Right lobe of liver (tissue), 6 donors: ENCODE measurements around the gene SLC38A8. TPM values are rescaled to one million over a fixed set of nuclear protein-coding genes. Genes with fewer than 3 reads are reported as not detected.

Experiments used
- ATAC-seq, 4 donors: fragments of 200-7000 bp; cut with Tn5 transposase; one replicate each; pipeline ENCODE4 v1.9.1; 2020; ENCODE audit warnings: mild to moderate bottlenecking in 4 of 4, moderate library complexity in 4 of 4
- DNase-seq, 3 donors: peaks; one replicate each; pipeline ENCODE4 v3.0.0-alpha.2; 2020
- H3K27ac ChIP-seq, 3 donors: fragments of 200-600 bp; one replicate each; pipeline ENCODE4 v1.8.0; 2022
- H3K27me3 ChIP-seq, 2 donors: fragments of 200-600 bp; one replicate each; pipeline ENCODE4 v1.8.0; 2022
- H3K36me3 ChIP-seq, 4 donors: fragments of 200-600 bp; sonication (generic) in 1 of 4; one replicate each; pipeline versions ENCODE4 v1.5.1 to v1.8.0; 2017 to 2022; ENCODE audit warnings: control low read depth in 1 of 4
- H3K4me1 ChIP-seq, 4 donors: fragments of 200-600 bp; sonication (generic) in 1 of 4; one replicate each; pipeline versions ENCODE4 v1.5.1 to v1.8.0; 2017 to 2022; ENCODE audit warnings: control low read depth in 1 of 4
- H3K4me3 ChIP-seq, 3 donors: fragments of 200-600 bp; one replicate each; pipeline ENCODE4 v1.8.0; 2022
- H3K9me3 ChIP-seq, 4 donors: fragments of 200-600 bp; sonication (generic) in 1 of 4; one replicate each; pipeline versions ENCODE4 v1.5.1 to v1.8.0; 2017 to 2022; ENCODE audit warnings: control low read depth in 1 of 4
- CTCF ChIP-seq, 4 donors: fragments of 200-600 bp in 3 of 4; fragments of 450-650 bp in 1 of 4; IDR thresholded peaks; one replicate each; pipeline versions ENCODE4 v1.5.1 to v1.8.0; 2016 to 2022; ENCODE audit warnings: antibody characterized with exemption in 4 of 4, mild to moderate bottlenecking in 2 of 4
- POLR2A ChIP-seq: fragments of 450-650 bp; IDR thresholded peaks from one replicate; pipeline ENCODE4 v1.6.1; 2017; ENCODE audit warnings: antibody characterized with exemption, mild to moderate bottlenecking
- WGBS: methylation state at CpG from one replicate; pipeline ENCODE4 v1.1.6; 2018; ENCODE audit warnings: low coverage, low lambda C conversion rate; ENCODE audit not compliant: insufficient coverage; ENCODE audit errors: missing lambda C conversion rate; 5-methylcytosine and 5-hydroxymethylcytosine counted together
- intact Hi-C, 2 donors: fragments of 100-400 bp; cut with DNase I; formaldehyde crosslinking; loops; one replicate each; pipeline versions ENCODE4 v1.11.2 to v1.14.1; 2022
- total RNA-seq, 6 experiments: library from RNA; depleted of rRNA in 2 of 6; stranded (reverse); fragments of >200 nt in 2 of 6; fragmentation: NEBNext Ultra II Directional in 3 of 6; extraction: Animal tissue kit (Norgen Biotek cat#: 25700) in 3 of 6; gene quantifications; one replicate each; pipeline versions ENCODE4 v1.1.0 to v1.2.4, GENCODE V29; 2016 to 2023
- donor health status: DM: no; HTN: yes; CAD: no.
- donor health status: DM: no; HTN: no; CAD: no.
- donor health status: DM: no; HTN: no; CAD: no.
- donor health status: DM: no; HTN: yes; CAD: no.
- donor health status: DM: no; HTN: yes; CAD: no.

Gene SLC38A8
- total RNA-seq, 6 experiments from 2014 or later: not detected

DNA sequence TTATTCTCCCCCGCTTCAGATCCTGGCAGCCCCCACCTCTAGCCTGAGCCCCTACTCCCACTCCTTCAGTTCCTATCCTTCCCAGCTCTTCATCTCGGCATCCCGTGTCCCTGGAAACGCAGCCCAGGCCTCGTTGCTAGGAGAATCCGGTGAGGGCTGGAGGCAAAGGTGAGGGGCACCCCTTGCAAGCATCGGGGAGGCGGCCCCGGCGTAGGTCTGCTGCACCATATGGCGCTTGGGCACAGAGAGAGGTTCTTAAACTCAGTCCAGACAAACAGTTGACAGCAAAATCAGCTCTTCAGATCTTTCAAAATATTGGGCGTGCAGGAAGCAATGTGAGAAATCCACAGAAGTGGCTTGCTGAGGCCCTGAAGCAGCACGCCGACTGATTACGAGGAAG, 15.0 kb downstream of the SLC38A8 start:
- 76% methylated on average over 15 of the region's 15 CpGs for WGBS
- TF ChIP-seq POLR2A (no peak), CTCF (IDR thresholded peaks at IDR 0.05) (no peak)
- Histone ChIP-seq H3K4me3 (no peak overlapping the region), H3K36me3 (no peaks in the 10 kb centered on the region), H3K27me3 (no peaks in the 10 kb centered on the region), H3K27ac (no peak overlapping the region), H3K4me1 (no peaks in the 10 kb centered on the region), H3K9me3 (no peaks in the 10 kb centered on the region)
- ATAC-seq (no peak), DNase-seq (no peak)
- intact Hi-C loops: no loop called here

DNA sequence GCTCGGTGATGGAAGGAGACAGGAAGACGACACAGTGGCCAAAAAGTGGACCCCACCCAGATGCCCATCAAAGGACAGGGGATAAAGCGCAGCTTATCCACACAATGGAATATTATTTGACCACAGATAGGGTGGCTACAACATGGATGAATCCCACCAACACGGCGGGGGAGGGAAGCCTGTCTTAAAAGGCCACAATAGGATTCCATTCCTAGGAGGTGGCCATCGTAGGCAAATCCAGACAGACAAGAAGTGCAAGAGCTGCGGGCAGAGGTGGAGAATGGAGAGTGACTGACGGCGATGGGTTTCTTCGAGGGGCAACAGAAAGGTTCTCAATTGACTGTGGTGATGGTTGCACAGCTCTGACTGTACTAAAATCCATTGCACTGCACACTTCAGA, 16.0 kb downstream of the SLC38A8 start:
- Histone ChIP-seq H3K4me3 (no peak overlapping the region), H3K4me1 (no peaks in the 10 kb centered on the region), H3K27ac (no peak overlapping the region), H3K27me3 (no peaks in the 10 kb centered on the region), H3K36me3 (no peaks in the 10 kb centered on the region), H3K9me3 (no peaks in the 10 kb centered on the region)
- DNase-seq (no peak), ATAC-seq (no peak)
- WGBS: 76% methylated on average over 10 of the region's 10 CpGs
- intact Hi-C loops: no loop called here
- TF ChIP-seq POLR2A: no peak
- TF ChIP-seq CTCF (IDR thresholded peaks at IDR 0.05): no peak

GRCh38 chr16:84024854-84025253, 17.7 kb downstream of the SLC38A8 start:
- no peak for TF ChIP-seq CTCF (IDR thresholded peaks at IDR 0.05)
- TF ChIP-seq POLR2A: no peak
- intact Hi-C loops: no loop called here
- DNase-seq: no peak

DNA sequence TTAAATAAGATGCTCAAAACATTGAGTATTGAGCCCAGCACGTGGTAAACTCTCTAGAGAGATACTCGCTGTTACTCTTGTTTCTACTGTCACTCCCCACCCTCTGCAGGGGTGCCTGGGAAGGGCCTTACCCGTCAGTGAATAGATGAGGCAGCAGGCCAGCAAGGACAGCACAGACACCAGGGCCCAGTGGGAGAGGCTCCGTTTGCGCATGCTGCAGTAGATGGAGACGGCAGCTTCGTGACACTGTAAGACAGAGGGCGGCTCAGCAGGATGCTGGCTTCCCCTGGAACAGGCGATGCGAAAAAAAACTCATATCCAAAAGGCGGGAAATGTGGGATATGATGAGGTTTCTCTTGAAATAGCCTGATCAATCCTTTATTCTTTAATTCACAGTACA, 20.0 kb downstream of the SLC38A8 start:
- 78% methylated on average over 9 of the region's 11 CpGs for WGBS
- H3K9me3 ChIP-seq: no peaks in the 10 kb centered on the region
- no peaks in the 10 kb centered on the region for H3K27me3 ChIP-seq
- DNase-seq (no peak), ATAC-seq (no peak)
- H3K36me3 ChIP-seq: no peaks in the 10 kb centered on the region
- H3K4me1 ChIP-seq: no peaks in the 10 kb centered on the region
- no peak overlapping the region for H3K27ac ChIP-seq
- intact Hi-C loops: no loop called here
- no peak for TF ChIP-seq CTCF (IDR thresholded peaks at IDR 0.05)
- TF ChIP-seq POLR2A: no peak
- no peak overlapping the region for H3K4me3 ChIP-seq

More at GRCh38 chr16:84024854-84025253, 17.7 kb downstream of the SLC38A8 start:
- H3K27ac ChIP-seq: no peak overlapping the region
- no peaks in the 10 kb centered on the region for H3K36me3 ChIP-seq
- H3K4me1 ChIP-seq: no peaks in the 10 kb centered on the region
- no peak for ATAC-seq
- H3K9me3 ChIP-seq: no peaks in the 10 kb centered on the region
- WGBS: 70% methylated on average over 4 of the region's 9 CpGs
- no peaks in the 10 kb centered on the region for H3K27me3 ChIP-seq
- H3K4me3 ChIP-seq: no peak overlapping the region

- H3K27ac ChIP-seq: no peak overlapping the region
- TF ChIP-seq CTCF (IDR thresholded peaks at IDR 0.05): no peak
- H3K9me3 ChIP-seq: no peaks in the 10 kb centered on the region
- intact Hi-C loops: no loop called here
- H3K27me3 ChIP-seq: no peaks in the 10 kb centered on the region
- H3K36me3 ChIP-seq: no peaks in the 10 kb centered on the region
- H3K4me3 ChIP-seq: no peak overlapping the region
- 76% methylated on average over 5 of the region's 5 CpGs for WGBS
- DNase-seq (no peak), ATAC-seq (no peak)
- no peaks in the 10 kb centered on the region for H3K4me1 ChIP-seq
These were observed 21.1 kb downstream of the SLC38A8 start for GRCh38 chr16:84021488-84021887.
